Esophagus muscularis mucosa (tissue), 4 donors: ENCODE measurements around the gene MBOAT7.

Source experiments
- EP300 ChIP-seq: sonication (generic); formaldehyde crosslinking; IDR thresholded peaks from one replicate; pipeline ENCODE4 v1.6.1; 2017; ENCODE audit warnings: antibody characterized with exemption
- POLR2A ChIP-seq: fragments of 450-650 bp; IDR thresholded peaks from one replicate; pipeline ENCODE4 v1.6.1; 2017; ENCODE audit warnings: antibody characterized with exemption, moderate library complexity, mild to moderate bottlenecking, low read depth
- POLR2AphosphoS5 ChIP-seq, 2 donors: sonication (generic); formaldehyde crosslinking; IDR thresholded peaks; one replicate each; pipeline ENCODE4 v1.6.1; 2017; ENCODE audit warnings: antibody characterized with exemption in 2 of 2
- TF ChIP-seq, protein P1 (sequence below), 3 experiments: fragments of 200-600 bp in 2 of 3; fragments of 450-650 bp in 1 of 3; sonication (generic) in 2 of 3; IDR thresholded peaks; one replicate each; pipeline ENCODE4 v1.5.1; 2017 to 2019; ENCODE audit warnings: antibody characterized with exemption in 3 of 3, mild to moderate bottlenecking in 2 of 3, moderate library complexity in 1 of 3

DNA sequence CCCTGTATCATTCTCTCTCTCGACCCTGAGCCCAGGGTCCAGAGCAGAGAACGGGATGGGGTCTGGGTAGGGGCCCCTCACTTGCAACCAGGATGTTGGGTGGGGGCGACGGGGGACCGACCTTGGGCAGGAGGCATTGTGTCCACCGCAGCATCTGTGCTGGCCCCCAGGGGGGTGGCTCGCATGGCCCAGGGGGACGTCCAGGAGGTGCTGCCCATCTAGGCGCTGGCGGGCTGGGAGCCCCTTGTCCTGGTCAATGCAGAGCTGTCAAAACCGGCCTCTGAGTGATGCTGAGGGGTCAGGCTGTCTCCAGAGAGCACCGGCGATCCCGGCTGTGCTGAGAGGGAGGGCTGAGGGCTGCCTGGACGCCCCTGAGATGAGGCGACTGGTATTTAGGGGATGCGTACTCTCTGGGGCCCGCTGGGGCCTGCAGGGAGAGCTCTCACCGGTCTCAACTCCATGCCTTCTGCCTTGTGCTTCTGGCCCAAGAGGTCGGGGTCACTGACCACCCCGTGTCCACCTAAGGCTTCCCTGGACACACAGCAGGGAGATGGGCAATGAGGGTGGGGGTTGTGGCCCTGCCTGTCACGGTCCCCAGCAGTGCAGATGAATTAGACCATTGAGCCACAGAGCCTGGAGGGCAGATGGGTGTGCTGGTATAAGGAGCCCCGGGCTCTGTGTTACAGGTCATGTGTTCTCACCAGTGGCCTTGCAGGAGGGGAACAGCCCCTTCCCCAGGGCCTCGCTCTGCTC, 19.9 kb upstream of the MBOAT7 start:
- TF ChIP-seq POLR2A (no peak), EP300 (no peak), POLR2AphosphoS5 (IDR thresholded peaks at IDR 0.05) (no peak)
- TF ChIP-seq, protein P1, sequence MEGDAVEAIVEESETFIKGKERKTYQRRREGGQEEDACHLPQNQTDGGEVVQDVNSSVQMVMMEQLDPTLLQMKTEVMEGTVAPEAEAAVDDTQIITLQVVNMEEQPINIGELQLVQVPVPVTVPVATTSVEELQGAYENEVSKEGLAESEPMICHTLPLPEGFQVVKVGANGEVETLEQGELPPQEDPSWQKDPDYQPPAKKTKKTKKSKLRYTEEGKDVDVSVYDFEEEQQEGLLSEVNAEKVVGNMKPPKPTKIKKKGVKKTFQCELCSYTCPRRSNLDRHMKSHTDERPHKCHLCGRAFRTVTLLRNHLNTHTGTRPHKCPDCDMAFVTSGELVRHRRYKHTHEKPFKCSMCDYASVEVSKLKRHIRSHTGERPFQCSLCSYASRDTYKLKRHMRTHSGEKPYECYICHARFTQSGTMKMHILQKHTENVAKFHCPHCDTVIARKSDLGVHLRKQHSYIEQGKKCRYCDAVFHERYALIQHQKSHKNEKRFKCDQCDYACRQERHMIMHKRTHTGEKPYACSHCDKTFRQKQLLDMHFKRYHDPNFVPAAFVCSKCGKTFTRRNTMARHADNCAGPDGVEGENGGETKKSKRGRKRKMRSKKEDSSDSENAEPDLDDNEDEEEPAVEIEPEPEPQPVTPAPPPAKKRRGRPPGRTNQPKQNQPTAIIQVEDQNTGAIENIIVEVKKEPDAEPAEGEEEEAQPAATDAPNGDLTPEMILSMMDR (IDR thresholded peaks at IDR 0.05) = no peak
